Sigmoid colon (tissue), 7 donors: ENCODE measurements around the gene PFKFB2. TPM values are rescaled to one million over a fixed set of nuclear protein-coding genes. Genes with fewer than 3 reads are reported as not detected.

ENCODE experiments used
- DNase-seq: peaks from one replicate; pipeline ENCODE4 v3.0.0-alpha.2; 2019
- H3K27ac ChIP-seq, 4 donors: fragments of 200-600 bp; sonication (generic); one replicate each; pipeline ENCODE4 v1.5.1; 2016 to 2019; ENCODE audit warnings: mild to moderate bottlenecking in 1 of 4
- H3K27me3 ChIP-seq, 3 donors: fragments of 200-600 bp; sonication (generic); one replicate each; pipeline ENCODE4 v1.5.1; 2019; ENCODE audit warnings: mild to moderate bottlenecking in 1 of 3
- H3K36me3 ChIP-seq, 4 donors: fragments of 200-600 bp; sonication (generic); one replicate each; pipeline ENCODE4 v1.5.1; 2016 to 2019
- H3K4me1 ChIP-seq, 4 donors: fragments of 200-600 bp; sonication (generic); one replicate each; pipeline ENCODE4 v1.5.1; 2017 to 2019
- H3K4me3 ChIP-seq, 4 donors: fragments of 200-600 bp; sonication (generic); one replicate each; pipeline ENCODE4 v1.5.1; 2017 to 2019; ENCODE audit warnings: mild to moderate bottlenecking in 2 of 4, moderate library complexity in 1 of 4
- H3K9me3 ChIP-seq, 4 donors: fragments of 200-600 bp in 3 of 4; sonication (generic) in 3 of 4; one replicate each; pipeline versions ENCODE4 v1.5.1 to v1.6.1; 2013 to 2019
- EP300 ChIP-seq, 4 donors: sonication (generic); formaldehyde crosslinking; IDR thresholded peaks; one replicate each; pipeline ENCODE4 v1.6.1; 2017; ENCODE audit warnings: antibody characterized with exemption in 4 of 4
- POLR2A ChIP-seq, 2 donors: fragments of 450-650 bp; IDR thresholded peaks; one replicate each; pipeline ENCODE4 v1.6.1; 2016; ENCODE audit warnings: antibody characterized with exemption in 2 of 2, mild to moderate bottlenecking in 2 of 2, moderate library complexity in 2 of 2
- POLR2AphosphoS5 ChIP-seq, 4 donors: sonication (generic); formaldehyde crosslinking; IDR thresholded peaks; one replicate each; pipeline ENCODE4 v1.6.1; 2017; ENCODE audit warnings: antibody characterized with exemption in 4 of 4
- WGBS, 2 donors: extraction: QIAGEN DNeasy Blood & Tissue Kit; methylation state at CpG; one replicate each; pipeline ENCODE4 v1.1.7; 2013; 5-methylcytosine and 5-hydroxymethylcytosine counted together
- intact Hi-C: fragments of 100-400 bp; cut with DNase I; formaldehyde crosslinking; loops from one replicate; pipeline ENCODE4 v1.15.1; 2023
- polyA plus RNA-seq, 3 donors: library from polyadenylated mRNA; stranded (reverse); fragments of 200-250 nt; gene quantifications; one replicate each; pipeline ENCODE4 v1.2.3, GENCODE V29; 2013
- total RNA-seq, 4 donors: library from RNA; depleted of rRNA; stranded (reverse); fragments of >200 nt; gene quantifications; one replicate each; pipeline ENCODE4 v1.1.0, GENCODE V29; 2016
- TF ChIP-seq, protein P1 (sequence below), 4 experiments: fragments of 450-650 bp in 3 of 4; fragments of 200-600 bp in 1 of 4; IDR thresholded peaks; one replicate each; pipeline ENCODE4 v1.5.1; 2016 to 2019; ENCODE audit warnings: antibody characterized with exemption in 4 of 4, mild to moderate bottlenecking in 3 of 4, moderate library complexity in 2 of 4
- donor health status: healthy with polysubstance abuse.
- donor health status: Bipolar disorder and iron deficiency.
- donor health status: healthy.

The PFKFB2 gene
- total and polyA plus RNA-seq, 7 donors = 5.0 to 24.9 (median 7.8) TPM

DNA sequence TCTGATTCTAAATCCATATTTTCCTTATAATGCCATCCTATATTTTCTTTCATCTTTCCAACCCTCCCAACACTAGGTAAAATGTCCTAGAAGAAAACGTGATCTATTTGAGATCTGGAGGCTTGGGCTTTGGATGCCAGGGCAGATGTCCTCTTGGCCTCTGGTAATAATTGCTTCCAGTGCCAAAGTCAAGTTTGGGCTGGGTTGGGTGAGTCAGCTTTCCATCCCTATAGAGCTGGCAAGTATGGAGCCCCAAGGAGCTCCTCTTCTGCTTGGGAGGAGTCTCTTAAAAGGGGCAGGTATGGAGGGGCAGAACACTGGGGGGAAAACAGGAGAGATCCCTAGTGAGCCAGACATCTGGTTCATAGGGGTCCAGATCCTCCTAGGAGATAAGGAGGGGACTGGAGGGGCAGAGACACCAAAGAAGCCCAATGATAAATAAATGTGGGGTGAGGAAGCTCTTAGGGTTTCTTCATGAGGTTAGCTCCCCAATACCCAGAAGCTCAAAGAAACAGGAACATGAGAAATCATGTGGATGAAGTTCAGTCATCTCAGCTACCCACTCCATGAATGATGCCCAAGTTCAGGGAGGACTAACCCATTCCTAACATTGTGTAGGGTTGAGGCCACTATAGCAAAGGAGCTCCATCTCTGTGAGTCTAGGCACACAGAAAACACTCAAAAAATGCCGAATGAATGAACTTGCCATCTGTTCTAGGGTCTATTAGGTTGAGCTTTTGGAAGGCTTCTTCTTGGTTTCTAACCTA, 24.0 kb upstream of the PFKFB2 start:
- Histone ChIP-seq H3K9me3 (no peaks in the 10 kb centered on the region), H3K36me3 (no peaks in the 10 kb centered on the region), H3K27me3 (no peaks in the 10 kb centered on the region), H3K27ac (no peak overlapping the region), H3K4me1 (peaks cover 0 to 24% (median 21%) of the 10 kb centered on the region in 4 donors), H3K4me3 (no peak overlapping the region)
- intact Hi-C loops = no loop called here
- WGBS, 2 donors = 55 to 82% methylated on average over 2 of the region's 2 CpGs
- TF ChIP-seq EP300 (IDR thresholded peaks at IDR 0.05) (no peak), POLR2AphosphoS5 (IDR thresholded peaks at IDR 0.05) (no peak), POLR2A (IDR thresholded peaks at IDR 0.05) (no peak)
- TF ChIP-seq, protein P1, sequence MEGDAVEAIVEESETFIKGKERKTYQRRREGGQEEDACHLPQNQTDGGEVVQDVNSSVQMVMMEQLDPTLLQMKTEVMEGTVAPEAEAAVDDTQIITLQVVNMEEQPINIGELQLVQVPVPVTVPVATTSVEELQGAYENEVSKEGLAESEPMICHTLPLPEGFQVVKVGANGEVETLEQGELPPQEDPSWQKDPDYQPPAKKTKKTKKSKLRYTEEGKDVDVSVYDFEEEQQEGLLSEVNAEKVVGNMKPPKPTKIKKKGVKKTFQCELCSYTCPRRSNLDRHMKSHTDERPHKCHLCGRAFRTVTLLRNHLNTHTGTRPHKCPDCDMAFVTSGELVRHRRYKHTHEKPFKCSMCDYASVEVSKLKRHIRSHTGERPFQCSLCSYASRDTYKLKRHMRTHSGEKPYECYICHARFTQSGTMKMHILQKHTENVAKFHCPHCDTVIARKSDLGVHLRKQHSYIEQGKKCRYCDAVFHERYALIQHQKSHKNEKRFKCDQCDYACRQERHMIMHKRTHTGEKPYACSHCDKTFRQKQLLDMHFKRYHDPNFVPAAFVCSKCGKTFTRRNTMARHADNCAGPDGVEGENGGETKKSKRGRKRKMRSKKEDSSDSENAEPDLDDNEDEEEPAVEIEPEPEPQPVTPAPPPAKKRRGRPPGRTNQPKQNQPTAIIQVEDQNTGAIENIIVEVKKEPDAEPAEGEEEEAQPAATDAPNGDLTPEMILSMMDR (IDR thresholded peaks at IDR 0.05) = no peak
- DNase-seq = no peak

- intact Hi-C loops = no loop called here
- H3K27ac ChIP-seq = no peak overlapping the region
- H3K4me1 ChIP-seq = peaks cover 0 to 19% (median 15%) of the 10 kb centered on the region in 4 donors
- no peak for DNase-seq
- no peaks in the 10 kb centered on the region for H3K36me3 ChIP-seq
- WGBS, 2 donors = 23 to 65% methylated on average over 5 of the region's 5 CpGs
- no peaks in the 10 kb centered on the region for H3K9me3 ChIP-seq
- no peak overlapping the region for H3K4me3 ChIP-seq
- no peaks in the 10 kb centered on the region for H3K27me3 ChIP-seq
- TF ChIP-seq EP300 (IDR thresholded peaks at IDR 0.05) (no peak), POLR2A (IDR thresholded peaks at IDR 0.05) (no peak), POLR2AphosphoS5 (IDR thresholded peaks at IDR 0.05) (no peak)
- TF ChIP-seq, protein P1 (IDR thresholded peaks at IDR 0.05) = no peak
Measured at GRCh38 chr1:207029701-207030521, 23.2 kb upstream of the PFKFB2 start.

GRCh38 chr1:207030522-207031009, 22.5 kb upstream of the PFKFB2 start:
- Histone ChIP-seq H3K27me3 (no peaks in the 10 kb centered on the region), H3K27ac (no peak overlapping the region), H3K4me1 (peaks cover 0 to 12% (median 8%) of the 10 kb centered on the region in 4 donors), H3K9me3 (no peaks in the 10 kb centered on the region), H3K4me3 (no peak overlapping the region), H3K36me3 (no peaks in the 10 kb centered on the region)
- intact Hi-C loops = no loop called here
- DNase-seq = no peak
- 17 to 70% methylated on average over 5 of the region's 5 CpGs for WGBS, 2 donors
- TF ChIP-seq POLR2A (IDR thresholded peaks at IDR 0.05) (no peak), POLR2AphosphoS5 (IDR thresholded peaks at IDR 0.05) (no peak), EP300 (IDR thresholded peaks at IDR 0.05) (no peak)
- TF ChIP-seq, protein P1 (IDR thresholded peaks at IDR 0.05) = no peak

DNA sequence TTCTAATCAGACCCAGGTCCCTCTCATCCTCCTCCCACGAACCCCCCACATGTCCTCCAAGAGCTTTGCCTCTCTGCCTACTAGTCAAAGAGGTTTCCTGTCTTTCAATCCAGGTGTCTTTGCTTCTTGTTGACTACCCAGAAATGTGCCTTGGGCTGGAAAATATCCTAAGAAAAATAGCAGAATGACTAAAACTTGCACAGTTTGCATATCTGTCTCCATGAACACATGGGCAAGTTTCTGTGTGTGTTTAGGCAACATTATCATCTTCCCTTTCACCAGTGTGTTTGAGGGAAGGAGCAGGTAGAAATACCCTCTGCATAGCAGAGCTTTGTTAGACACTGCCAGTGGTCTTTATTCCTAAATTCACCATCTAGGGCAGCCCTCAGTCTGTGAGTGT, 22.1 kb upstream of the PFKFB2 start:
- Histone ChIP-seq H3K9me3 (no peaks in the 10 kb centered on the region), H3K36me3 (no peaks in the 10 kb centered on the region), H3K27me3 (no peaks in the 10 kb centered on the region), H3K4me1 (peaks cover 0 to 8% (median 4%) of the 10 kb centered on the region in 4 donors), H3K27ac (no peak overlapping the region), H3K4me3 (no peak overlapping the region)
- 6 to 64% methylated on average over 1 of the region's 1 CpG for WGBS, 2 donors
- TF ChIP-seq, protein P1 (IDR thresholded peaks at IDR 0.05) = no peak
- no peak for TF ChIP-seq EP300 (IDR thresholded peaks at IDR 0.05)
- no peak for TF ChIP-seq POLR2A (IDR thresholded peaks at IDR 0.05)
- TF ChIP-seq POLR2AphosphoS5 (IDR thresholded peaks at IDR 0.05) = no peak
- intact Hi-C loops = no loop called here
- no peak for DNase-seq
